OCI-LY7 (cell line): ENCODE data around the gene GRIK1. TPM values are rescaled to one million over a fixed set of nuclear protein-coding genes. Genes with fewer than 3 reads are reported as not detected.

Experiments
- BruUV-seq: library from RNA; stranded (reverse); fragments of 400-500 nt; replicated peaks from 2 replicates; lab custom pipeline; 2021; lab: Mats Ljungman, UMichigan
- CTCF ChIA-PET: fragments of 300-600 bp; sonication (Branson Sonifier 250); formaldehyde crosslinking; loops from one replicate; lab custom pipeline; 2022; ENCODE audit warnings: antibody characterized with exemption; ENCODE audit not compliant: unreplicated experiment; lab: Charles Lee
- POLR2A ChIA-PET: fragments of 300-600 bp; sonication (Branson Sonifier 250); formaldehyde crosslinking; loops from one replicate; lab custom pipeline; 2022; ENCODE audit warnings: antibody characterized with exemption; lab: Charles Lee
- DNase-seq: peaks from one replicate; pipeline ENCODE4 v3.0.0-alpha.2; 2015; ENCODE audit warnings: low spot score
- H2AFZ ChIP-seq: fragments of 200-600 bp; sonication (generic), shearing (Covaris generic); 2 replicates; pipeline ENCODE4 v1.6.1; 2014; ENCODE audit warnings: mild to moderate bottlenecking, antibody characterized with exemption, low read length, moderate library complexity
- H3K27ac ChIP-seq: fragments of 200-600 bp; sonication (generic); 2 replicates; pipeline ENCODE4 v1.5.1; 2014; ENCODE audit warnings: mixed run types, low read depth, mild to moderate bottlenecking, moderate library complexity, low read length, inconsistent platforms; ENCODE audit not compliant: poor library complexity, severe bottlenecking
- H3K36me3 ChIP-seq: fragments of 200-600 bp; sonication (generic); 2 replicates; pipeline ENCODE4 v1.6.1; 2014; ENCODE audit warnings: mild to moderate bottlenecking, antibody characterized with exemption, low read length, moderate library complexity, mixed read lengths; ENCODE audit not compliant: insufficient read depth
- H3K4me1 ChIP-seq: fragments of 200-600 bp; sonication (generic); 2 replicates; pipeline ENCODE4 v1.5.1; 2014; ENCODE audit warnings: mild to moderate bottlenecking, low read length; ENCODE audit not compliant: insufficient read depth, poor library complexity, severe bottlenecking
- H3K4me2 ChIP-seq: fragments of 200-600 bp; sonication (generic); 2 replicates; pipeline ENCODE4 v1.6.1; 2014; ENCODE audit warnings: mild to moderate bottlenecking, low read length
- H3K4me3 ChIP-seq: fragments of 200-600 bp; sonication (generic); 2 replicates; pipeline ENCODE4 v1.5.1; 2014; ENCODE audit warnings: mild to moderate bottlenecking, low read depth, low read length; ENCODE audit not compliant: poor library complexity, severe bottlenecking
- H3K79me2 ChIP-seq: fragments of 200-600 bp; sonication (generic); 2 replicates; pipeline ENCODE4 v1.6.1; 2016; ENCODE audit warnings: low read depth, mild to moderate bottlenecking, low read length, moderate library complexity, mixed read lengths; ENCODE audit not compliant: insufficient read depth
- H3K9me2 ChIP-seq: fragments of 200-600 bp; sonication (generic); 2 replicates; pipeline ENCODE4 v1.6.1; 2016; ENCODE audit warnings: mild to moderate bottlenecking, low read length, mixed read lengths; ENCODE audit not compliant: insufficient read depth
- H3K9me3 ChIP-seq: fragments of 200-600 bp; sonication (generic); 2 replicates; pipeline ENCODE4 v1.6.1; 2014; ENCODE audit warnings: mild to moderate bottlenecking, mixed run types, low read length, mixed read lengths
- H4K20me1 ChIP-seq: fragments of 200-600 bp; sonication (generic); 2 replicates; pipeline ENCODE4 v1.6.1; 2014; ENCODE audit warnings: mild to moderate bottlenecking, antibody characterized with exemption, low read length, moderate library complexity, mixed read lengths; ENCODE audit not compliant: insufficient read depth
- CTCF ChIP-seq: fragments of 200-600 bp; sonication (generic); conservative IDR thresholded peaks from 2 replicates; pipeline ENCODE4 v1.5.1; 2014; ENCODE audit warnings: mild to moderate bottlenecking, antibody characterized with exemption, low read length, moderate library complexity, mixed read lengths
- EZH2phosphoT487 ChIP-seq: fragments of 200-600 bp; sonication (generic); IDR thresholded peaks from 2 replicates; pipeline ENCODE4 v1.6.1; 2018; ENCODE audit warnings: low read depth, borderline replicate concordance, mild to moderate bottlenecking, mixed run types, antibody characterized with exemption, low read length, moderate library complexity, mixed read lengths
- intact Hi-C: fragments of 100-400 bp; cut with micrococcal nuclease; formaldehyde crosslinking; loops from one replicate; pipeline ENCODE4 v1.10.0; 2022; ENCODE audit not compliant: unreplicated experiment
- total RNA-seq, 2 experiments: library from RNA; depleted of rRNA in 1 of 2; stranded (reverse); fragments of >200 nt in 1 of 2; shearing (Covaris generic) in 1 of 2; gene quantifications; 2 replicates each; pipeline ENCODE4 v1.2.3, GENCODE V29; 2014 to 2022

GRIK1 gene
- total RNA-seq, 2 experiments from 2014 or later = 4.1 TPM; not detected in 1

GRCh38 chr21:29829564-29830275 is 110.1 kb downstream of the GRIK1 start:
- ChIA-PET CTCF (no interaction called here), POLR2A (interaction anchor here (0.6 to 0.7 kb wide), 4 partner anchors 63 to 542 kb away, joined by 3 to 4 read pairs (median 4); no protein-coding TSS in a partner anchor)
- no peaks in the 10 kb centered on the region for H3K4me1 ChIP-seq
- no peaks in the 10 kb centered on the region for H3K36me3 ChIP-seq
- H3K9me2 ChIP-seq = no peaks in the 10 kb centered on the region
- no peak overlapping the region for H3K4me3 ChIP-seq
- no peak for DNase-seq
- no peaks in the 10 kb centered on the region for H4K20me1 ChIP-seq
- BruUV-seq = no TSS peak
- intact Hi-C loops = no loop called here
- H3K9me3 ChIP-seq = no peaks in the 10 kb centered on the region
- no peak overlapping the region for H3K27ac ChIP-seq
- TF ChIP-seq EZH2phosphoT487 = no peak
- no peak overlapping the region for H3K4me2 ChIP-seq
- H3K79me2 ChIP-seq = no peaks in the 10 kb centered on the region
- no peak overlapping the region for H2AFZ ChIP-seq

GRCh38 chr21:29827647-29828046 is 112.1 kb downstream of the GRIK1 start:
- no peak for TF ChIP-seq EZH2phosphoT487
- no peak for TF ChIP-seq CTCF
- H3K4me2 ChIP-seq = no peak overlapping the region
- H3K36me3 ChIP-seq = no peaks in the 10 kb centered on the region
- no peaks in the 10 kb centered on the region for H4K20me1 ChIP-seq
- intact Hi-C loops = no loop called here
- BruUV-seq = no TSS peak
- H2AFZ ChIP-seq = no peak overlapping the region
- CTCF ChIA-PET = no interaction called here
- DNase-seq = no peak
- no peaks in the 10 kb centered on the region for H3K4me1 ChIP-seq
- H3K9me3 ChIP-seq = no peaks in the 10 kb centered on the region
- no peak overlapping the region for H3K27ac ChIP-seq
- no peak overlapping the region for H3K4me3 ChIP-seq
- H3K79me2 ChIP-seq = no peaks in the 10 kb centered on the region
- H3K9me2 ChIP-seq = no peaks in the 10 kb centered on the region
- POLR2A ChIA-PET = no interaction called here

- no peak overlapping the region for H3K27ac ChIP-seq
- no peak overlapping the region for H2AFZ ChIP-seq
- no peak overlapping the region for H3K4me3 ChIP-seq
- no peaks in the 10 kb centered on the region for H3K9me2 ChIP-seq
- H3K4me1 ChIP-seq = no peaks in the 10 kb centered on the region
- H3K79me2 ChIP-seq = no peaks in the 10 kb centered on the region
- no peaks in the 10 kb centered on the region for H3K36me3 ChIP-seq
- DNase-seq = no peak
- BruUV-seq = no TSS peak
- H4K20me1 ChIP-seq = no peaks in the 10 kb centered on the region
- H3K9me3 ChIP-seq = no peaks in the 10 kb centered on the region
- no peak overlapping the region for H3K4me2 ChIP-seq
- intact Hi-C loops = no loop called here
- ChIA-PET CTCF (no interaction called here), POLR2A (no interaction called here)
- no peak for TF ChIP-seq CTCF
- TF ChIP-seq EZH2phosphoT487 = no peak
These were observed 112.6 kb downstream of the GRIK1 start for GRCh38 chr21:29827236-29827635.
